Measurements from ENCODE around the gene MCM10. TPM values are rescaled to one million over a fixed set of nuclear protein-coding genes. Genes with fewer than 3 reads are reported as not detected.

MCM10 gene
- 12.2 and 31.7 TPM in 2 replicates for total RNA-seq (ENCODE audit: low replicate concordance)
- long read RNA-seq, full-length matches to known transcripts: 17 of 74 reads
- long read RNA-seq, partial matches to known transcripts: 52 of 74 reads
- long read RNA-seq, other reads (novel, unspliced or antisense): 5 of 74 reads

DNA sequence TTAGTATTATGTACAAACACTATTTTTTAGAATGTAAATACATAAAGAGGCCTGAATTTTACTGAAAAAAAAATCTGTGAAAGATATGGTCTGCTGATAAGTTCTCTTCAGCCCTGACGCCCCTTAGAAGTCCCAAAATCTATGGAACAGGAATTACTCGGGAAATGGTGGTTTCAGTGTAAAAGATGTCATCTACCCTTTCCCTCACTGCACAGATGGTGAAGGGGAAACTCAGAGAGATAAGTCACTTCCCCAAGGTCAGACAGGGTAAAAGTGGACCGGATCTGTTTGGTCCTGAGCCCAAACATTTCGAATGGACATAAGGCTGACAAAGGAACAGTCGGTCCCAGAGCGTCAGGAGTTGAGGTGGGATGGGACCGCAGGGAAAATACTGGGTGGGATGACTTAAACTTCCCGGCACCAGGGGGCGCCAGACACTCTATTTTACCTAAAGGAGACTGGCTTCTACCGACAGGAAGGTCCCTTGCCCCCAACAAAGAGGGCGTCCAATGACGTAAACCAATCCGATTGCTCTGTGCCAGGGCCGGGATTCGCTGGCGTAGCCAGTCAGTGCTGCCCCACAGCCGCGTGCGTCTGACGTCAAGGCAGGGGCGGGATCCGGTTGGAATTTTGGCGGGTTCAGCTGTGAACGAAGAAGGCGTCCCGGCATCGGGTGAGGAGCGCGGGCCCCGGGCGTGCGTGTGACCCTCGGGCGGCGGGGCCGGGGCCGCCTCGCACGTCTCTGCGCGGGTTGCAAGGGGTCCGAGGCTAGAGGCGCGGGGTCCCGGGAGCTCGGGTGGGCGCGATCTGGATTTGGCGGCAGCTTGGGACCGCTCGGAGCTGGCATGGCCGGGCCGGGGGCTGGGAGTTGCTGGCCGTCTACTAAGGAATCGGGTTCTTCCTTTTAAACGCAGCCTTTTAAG, at the start of gene MCM10:
MCM10 (plus strand) TSS at position 625 of the 923 bp plus-strand sequence. CDS start 2,645 bp downstream, outside the sequence.
- Mint-ChIP-seq H3K27me3 (no peaks in the 10 kb centered on the region), H3K9me3 (no peaks in the 10 kb centered on the region), H3K36me3 (peaks cover 13% of the 10 kb centered on the region), H3K4me1 (ENCODE audit: unreplicated experiment) (peaks cover 16% of the 10 kb centered on the region), H3K27ac (peak within 1 kb of the TSS; percentile 92), H3K4me3 (peak within 1 kb of the TSS; percentile 91)
- TF ChIP-seq, protein P1, sequence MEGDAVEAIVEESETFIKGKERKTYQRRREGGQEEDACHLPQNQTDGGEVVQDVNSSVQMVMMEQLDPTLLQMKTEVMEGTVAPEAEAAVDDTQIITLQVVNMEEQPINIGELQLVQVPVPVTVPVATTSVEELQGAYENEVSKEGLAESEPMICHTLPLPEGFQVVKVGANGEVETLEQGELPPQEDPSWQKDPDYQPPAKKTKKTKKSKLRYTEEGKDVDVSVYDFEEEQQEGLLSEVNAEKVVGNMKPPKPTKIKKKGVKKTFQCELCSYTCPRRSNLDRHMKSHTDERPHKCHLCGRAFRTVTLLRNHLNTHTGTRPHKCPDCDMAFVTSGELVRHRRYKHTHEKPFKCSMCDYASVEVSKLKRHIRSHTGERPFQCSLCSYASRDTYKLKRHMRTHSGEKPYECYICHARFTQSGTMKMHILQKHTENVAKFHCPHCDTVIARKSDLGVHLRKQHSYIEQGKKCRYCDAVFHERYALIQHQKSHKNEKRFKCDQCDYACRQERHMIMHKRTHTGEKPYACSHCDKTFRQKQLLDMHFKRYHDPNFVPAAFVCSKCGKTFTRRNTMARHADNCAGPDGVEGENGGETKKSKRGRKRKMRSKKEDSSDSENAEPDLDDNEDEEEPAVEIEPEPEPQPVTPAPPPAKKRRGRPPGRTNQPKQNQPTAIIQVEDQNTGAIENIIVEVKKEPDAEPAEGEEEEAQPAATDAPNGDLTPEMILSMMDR (conservative IDR thresholded peaks at IDR 0.05): peak; percentile 93
- peak; percentile 98 for DNase-seq (ENCODE audit: extremely low spot score, unreplicated experiment)

DNA sequence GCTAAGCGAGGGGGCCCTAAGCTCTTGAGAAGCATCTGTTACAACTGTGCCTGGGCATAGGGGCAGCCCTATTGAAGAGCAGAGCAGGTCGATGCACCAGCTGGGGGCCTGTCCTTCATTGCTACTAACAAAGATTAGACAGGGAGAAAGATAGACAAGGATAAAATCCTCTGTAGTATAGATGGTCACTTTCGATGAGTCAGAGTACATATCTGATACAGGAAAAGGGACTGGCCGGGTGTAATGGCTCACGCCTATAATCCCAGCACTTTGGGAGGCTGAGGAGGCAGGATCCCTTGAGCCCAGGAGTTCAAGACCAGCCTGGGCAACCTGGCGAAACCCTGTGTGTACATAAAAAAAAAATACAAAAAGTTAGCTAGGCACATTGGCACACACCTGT, 47.8 kb upstream of the MCM10 start:
- Mint-ChIP-seq H3K27me3 (no peaks in the 10 kb centered on the region), H3K4me3 (no peak overlapping the region), H3K27ac (peak overlapping the region; percentile 29), H3K9me3 (no peaks in the 10 kb centered on the region), H3K36me3 (peaks cover 33% of the 10 kb centered on the region), H3K4me1 (ENCODE audit: unreplicated experiment) (peaks cover 21% of the 10 kb centered on the region)
- TF ChIP-seq, protein P1 (conservative IDR thresholded peaks at IDR 0.05): no peak
- no peak for DNase-seq (ENCODE audit: extremely low spot score, unreplicated experiment)

DNA sequence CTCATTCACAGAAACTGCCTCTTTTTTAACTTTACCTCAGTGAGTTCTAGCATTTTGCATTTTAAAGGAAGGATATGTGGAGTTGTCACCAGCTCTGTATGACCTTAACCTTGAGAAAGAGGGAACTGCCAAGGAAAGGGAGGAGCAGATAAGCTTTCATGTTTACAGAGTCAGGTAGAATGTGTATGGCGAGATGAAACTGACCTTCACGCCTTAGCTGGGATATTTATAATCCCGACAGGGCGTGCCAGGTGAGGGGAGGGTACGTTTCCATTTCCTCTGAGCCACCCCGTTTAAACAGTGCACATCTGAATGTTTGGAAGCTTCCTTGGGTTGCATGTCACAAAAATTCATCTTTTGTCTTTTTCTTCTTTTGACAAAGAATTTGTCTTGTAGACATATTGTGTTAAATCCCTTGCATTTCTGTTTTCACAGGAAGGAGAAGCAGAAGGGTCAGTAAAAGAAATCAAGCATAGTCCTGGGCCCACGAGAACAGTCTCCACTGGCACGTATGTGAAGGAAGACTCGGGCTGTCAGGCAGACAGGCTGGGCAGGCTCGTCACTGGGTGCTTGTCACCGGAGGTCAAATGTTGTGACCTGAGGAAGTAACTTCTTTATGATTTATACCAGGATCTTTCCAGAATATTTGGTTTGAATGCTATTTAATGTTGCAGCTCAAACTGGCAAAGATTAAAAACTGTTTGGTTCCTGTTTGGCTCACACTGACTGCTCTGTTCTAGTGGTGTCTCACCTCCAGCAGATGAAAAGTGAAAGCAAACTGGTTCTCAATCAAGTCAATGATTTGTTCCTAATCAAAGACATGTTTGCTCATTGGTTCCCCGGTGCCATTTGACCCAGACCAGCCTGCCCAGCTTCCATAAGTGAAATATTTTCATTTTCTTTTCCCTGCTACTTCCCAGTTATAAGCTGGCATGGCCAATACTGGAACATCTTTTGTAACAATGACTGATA, 45.2 kb upstream of the MCM10 start:
- H3K4me1 Mint-ChIP-seq (ENCODE audit: unreplicated experiment): peaks cover 17% of the 10 kb centered on the region
- H3K27ac Mint-ChIP-seq: peak overlapping the region; percentile 83
- H3K36me3 Mint-ChIP-seq: peaks cover 41% of the 10 kb centered on the region
- no peaks in the 10 kb centered on the region for H3K9me3 Mint-ChIP-seq
- DNase-seq (ENCODE audit: extremely low spot score, unreplicated experiment): no peak
- TF ChIP-seq, protein P1 (conservative IDR thresholded peaks at IDR 0.05): no peak
- peak overlapping the region; percentile 9 for H3K4me3 Mint-ChIP-seq
- H3K27me3 Mint-ChIP-seq: no peaks in the 10 kb centered on the region

DNA sequence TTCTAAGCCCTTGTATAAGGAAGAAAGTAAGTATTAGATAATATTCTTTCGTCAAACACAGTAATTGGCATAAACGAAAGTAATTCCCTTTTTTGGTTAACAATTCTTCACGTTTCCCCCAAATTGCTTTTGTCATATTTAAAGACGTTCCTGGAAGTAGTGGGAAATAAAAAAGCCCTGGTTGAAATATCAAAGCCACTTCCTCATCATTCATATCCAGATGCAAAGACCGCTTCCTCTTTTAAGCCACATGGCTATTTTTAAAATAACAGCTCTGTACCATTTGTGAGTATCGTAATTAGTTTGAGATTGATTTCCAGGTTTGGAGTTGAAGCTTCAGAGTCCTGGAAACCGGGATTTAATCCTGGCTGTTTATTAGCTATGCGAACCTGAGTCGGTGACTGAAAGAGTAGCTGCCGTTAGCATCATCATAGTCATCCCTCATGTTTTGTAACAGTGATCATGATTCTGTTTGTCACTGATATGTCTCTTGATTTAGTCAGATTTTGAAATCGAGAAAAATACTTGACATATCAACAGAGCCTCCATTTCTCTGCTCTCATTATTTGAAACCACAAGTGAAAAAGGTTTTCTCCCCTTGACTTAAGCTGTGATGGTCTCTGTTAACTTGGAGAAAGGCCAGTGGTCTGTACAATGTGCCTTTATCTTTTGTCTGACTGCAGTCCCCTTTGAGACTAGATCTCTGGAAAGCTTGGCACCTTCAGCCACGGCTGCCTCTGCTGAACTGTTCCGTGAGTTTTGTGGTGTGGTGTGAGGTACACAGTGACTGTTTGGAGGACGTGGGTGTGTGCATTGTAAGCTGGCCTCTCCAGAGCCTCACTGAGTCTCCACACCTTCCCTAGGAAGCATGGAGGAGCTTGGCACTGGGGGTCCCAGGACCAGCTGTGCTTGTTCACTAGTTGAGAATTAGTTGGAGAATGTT, 43.2 kb upstream of the MCM10 start:
- Mint-ChIP-seq H3K9me3 (no peaks in the 10 kb centered on the region), H3K27me3 (no peaks in the 10 kb centered on the region), H3K27ac (no peak overlapping the region), H3K36me3 (peaks cover 52% of the 10 kb centered on the region), H3K4me1 (ENCODE audit: unreplicated experiment) (peaks cover 17% of the 10 kb centered on the region), H3K4me3 (no peak overlapping the region)
- DNase-seq (ENCODE audit: extremely low spot score, unreplicated experiment): no peak
- TF ChIP-seq, protein P1 (conservative IDR thresholded peaks at IDR 0.05): no peak

Data from type B pancreatic cell (in vitro differentiated cells).